B cell (primary cell): Measurements from ENCODE around the gene PDE4B. TPM values are rescaled to one million over a fixed set of nuclear protein-coding genes. Genes with fewer than 3 reads are reported as not detected.

ENCODE experiments used
- ATAC-seq: fragments of 200-7000 bp; cut with Tn5 transposase; one replicate; pipeline ENCODE4 v1.10.0; 2021; ENCODE audit warnings: low read depth, mild to moderate bottlenecking, moderate number of reproducible peaks, moderate library complexity
- CTCF ChIA-PET: fragments of 350-600 bp; sonication (Branson Sonifier 250); formaldehyde crosslinking; loops from one replicate; lab custom pipeline; 2021; ENCODE audit warnings: antibody characterized with exemption, inconsistent platforms; lab: Charles Lee
- POLR2A ChIA-PET: fragments of 350-600 bp; sonication (Branson Sonifier 250); formaldehyde crosslinking; loops from one replicate; lab custom pipeline; 2021; ENCODE audit warnings: antibody characterized with exemption; lab: Charles Lee
- DNase-seq: peaks from one replicate; pipeline ENCODE4 v3.0.0; 2013
- H2AFZ ChIP-seq: 2 replicates; pipeline ENCODE4 v1.6.1; 2012; ENCODE audit warnings: mild to moderate bottlenecking, low read depth, low read length; ENCODE audit not compliant: insufficient read depth, poor library complexity, severe bottlenecking
- H3K27ac ChIP-seq, 2 donors: 1 replicate in 1 of 2; 2 replicates in 1 of 2; pipeline ENCODE4 v1.5.1; 2012 to 2013; ENCODE audit warnings: low read length in 2 of 2, mild to moderate bottlenecking in 2 of 2, moderate library complexity in 1 of 2
- H3K27me3 ChIP-seq, 4 experiments: fragments of 200-600 bp in 1 of 4; sonication (generic) in 1 of 4; replicated peaks in 1 of 4; 1 replicate in 2 of 4; 2 replicates in 2 of 4; pipeline versions ENCODE4 v1.6.1 to v1.7.0; 2013 to 2016; ENCODE audit warnings: low read length in 3 of 4, mild to moderate bottlenecking in 2 of 4, mixed read lengths in 1 of 4, moderate library complexity in 1 of 4; ENCODE audit not compliant: insufficient read depth in 4 of 4, control insufficient read depth in 3 of 4; ENCODE audit errors: control extremely low read depth in 1 of 4
- H3K36me3 ChIP-seq, 2 experiments: replicated peaks in 1 of 2; 1 replicate in 1 of 2; 2 replicates in 1 of 2; pipeline versions ENCODE4 v1.6.1 to v1.7.1; 2013; ENCODE audit warnings: low read length in 1 of 2; ENCODE audit not compliant: insufficient read depth in 2 of 2, control insufficient read depth in 1 of 2; ENCODE audit errors: control extremely low read depth in 1 of 2, extremely low read depth in 1 of 2
- H3K4me1 ChIP-seq, 2 donors: fragments of 200-600 bp in 1 of 2; sonication (generic) in 1 of 2; 1 replicate in 1 of 2; 2 replicates in 1 of 2; pipeline versions ENCODE4 v1.5.1 to v1.6.1; 2013 to 2017; ENCODE audit warnings: low read length in 2 of 2; ENCODE audit not compliant: control insufficient read depth in 2 of 2, insufficient read depth in 2 of 2
- H3K4me2 ChIP-seq: replicated peaks from 2 replicates; pipeline ENCODE3; 2012; ENCODE audit warnings: mild to moderate bottlenecking, low read depth, low read length; ENCODE audit not compliant: poor library complexity, severe bottlenecking
- H3K4me3 ChIP-seq, 5 experiments: fragments of 200-600 bp in 1 of 5; sonication (generic) in 1 of 5; 1 replicate in 3 of 5; 2 replicates in 2 of 5; pipeline versions ENCODE4 v1.5.1 to v1.7.0; 2011 to 2016; ENCODE audit warnings: low read length in 4 of 5, mild to moderate bottlenecking in 4 of 5, low read depth in 2 of 5, control low read depth in 1 of 5, moderate library complexity in 1 of 5; ENCODE audit not compliant: insufficient read depth in 1 of 5; ENCODE audit errors: control extremely low read depth in 1 of 5, extremely low read depth in 1 of 5
- H3K79me2 ChIP-seq: fragments of 200-600 bp; sonication (generic); one replicate; pipeline ENCODE4 v1.6.0; 2016; ENCODE audit warnings: low read length; ENCODE audit not compliant: control insufficient read depth, insufficient read depth
- H3K9ac ChIP-seq: fragments of 200-600 bp; sonication (generic); 2 replicates; pipeline ENCODE4 v1.6.1; 2017; ENCODE audit warnings: mild to moderate bottlenecking, low read length, moderate library complexity
- H3K9me3 ChIP-seq, 3 donors: one replicate each; pipeline versions ENCODE4 v1.6.1 to v1.7.1; 2013; ENCODE audit warnings: low read length in 2 of 3; ENCODE audit not compliant: control insufficient read depth in 2 of 3, insufficient read depth in 1 of 3; ENCODE audit errors: control extremely low read depth in 1 of 3
- H4K20me1 ChIP-seq: 2 replicates; pipeline ENCODE4 v1.6.0; 2012; ENCODE audit warnings: mild to moderate bottlenecking, low read length; ENCODE audit not compliant: insufficient read depth, control insufficient read depth, poor library complexity, severe bottlenecking
- H3K27ac Mint-ChIP-seq: one replicate; pipeline ENCODE4 v1.8.0; 2021; ENCODE audit warnings: mixed read lengths
- H3K27me3 Mint-ChIP-seq: one replicate; pipeline ENCODE4 v1.8.0; 2021; ENCODE audit warnings: mixed read lengths
- H3K4me1 Mint-ChIP-seq: one replicate; pipeline ENCODE4 v1.8.0; 2021; ENCODE audit warnings: mixed read lengths
- H3K4me3 Mint-ChIP-seq: one replicate; pipeline ENCODE4 v1.8.0; 2021; ENCODE audit warnings: mixed read lengths
- H3K9me3 Mint-ChIP-seq: one replicate; pipeline ENCODE4 v1.8.0; 2022; ENCODE audit warnings: mixed read lengths; ENCODE audit not compliant: insufficient read depth
- EZH2 ChIP-seq: IDR thresholded peaks from 2 replicates; pipeline ENCODE4 v1.6.1; 2012; ENCODE audit warnings: borderline replicate concordance, low read depth, mild to moderate bottlenecking, moderate library complexity, low read length; ENCODE audit not compliant: insufficient read depth, poor library complexity, severe bottlenecking
- WGBS: methylation state at CpG from one replicate; pipeline ENCODE4 v1.1.5; 2013; ENCODE audit warnings: missing lambda C conversion rate; ENCODE audit not compliant: insufficient coverage; 5-methylcytosine and 5-hydroxymethylcytosine counted together
- intact Hi-C: fragments of 100-400 bp; cut with micrococcal nuclease; formaldehyde crosslinking; loops from one replicate; pipeline ENCODE4 v1.10.0; 2022
- polyA plus RNA-seq: library from polyadenylated mRNA; depleted of rRNA; stranded (reverse); fragments of >200 nt; gene quantifications from 2 replicates; pipeline ENCODE4 v1.2.3, GENCODE V29; 2012
- total RNA-seq, 2 donors: library from RNA; stranded (reverse); fragments of 120-200 nt in 1 of 2; gene quantifications; 1 replicate in 1 of 2; 2 replicates in 1 of 2; pipeline versions ENCODE4 v1.2.3 to v1.2.4, GENCODE V29; 2013 to 2022
- TF ChIP-seq, protein P1 (sequence below): fragments of 200-600 bp; IDR thresholded peaks from one replicate; pipeline ENCODE4 v1.8.0; 2022; ENCODE audit warnings: antibody characterized with exemption, mild to moderate bottlenecking

Gene PDE4B
- total and polyA plus RNA-seq, 2 donors (not counting 1 experiment from before 2014, with no cell fraction given), result 63.7 to 242 TPM

DNA sequence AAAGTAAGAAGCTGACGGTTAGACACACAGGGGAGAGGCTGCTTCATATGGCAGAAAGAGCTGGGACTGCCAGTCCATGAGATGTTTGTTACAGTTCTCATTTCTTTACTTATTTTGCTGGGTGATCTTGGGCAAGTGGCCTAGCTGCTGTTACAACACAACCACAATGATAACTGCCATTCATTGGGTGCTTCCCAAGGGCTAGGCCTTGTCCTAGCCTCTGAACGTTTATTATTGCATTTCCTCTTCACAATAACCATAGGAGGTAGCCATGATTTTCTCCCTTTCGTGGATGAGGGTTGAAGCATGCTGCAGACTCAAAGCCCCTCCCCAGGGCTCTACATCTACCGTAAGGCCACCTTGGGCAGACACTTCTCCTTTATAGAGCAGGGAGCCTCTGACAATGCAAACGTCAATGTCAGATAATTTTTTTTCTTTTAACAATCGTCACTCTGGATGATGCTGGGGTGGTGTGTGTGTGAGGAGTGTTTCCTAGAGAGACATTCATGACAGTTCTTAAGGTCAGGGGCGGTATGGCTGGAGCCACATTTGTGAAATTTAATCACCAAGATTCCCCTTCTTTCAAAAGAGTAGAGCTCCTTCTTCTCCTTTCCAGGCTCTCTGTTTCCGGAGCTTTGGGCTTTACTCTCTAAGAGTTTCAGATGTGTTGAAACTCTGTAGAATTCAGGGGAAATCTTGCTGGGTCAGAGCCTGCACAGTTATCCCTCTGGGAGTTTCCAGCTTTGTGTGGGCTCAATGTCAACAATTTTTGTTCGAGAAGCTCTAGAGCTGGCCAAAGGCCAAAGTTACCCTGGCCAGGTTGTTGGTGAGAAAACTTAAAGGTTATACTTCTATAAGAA is 602.7 kb downstream of the PDE4B start:
- ATAC-seq, result no peak
- no peaks in the 10 kb centered on the region for H3K36me3 ChIP-seq
- H3K9me3 ChIP-seq, result peaks cover 0 to 2% (median 0%) of the 10 kb centered on the region in 3 donors
- H3K4me1 ChIP-seq, result peaks cover 37 to 43% of the 10 kb centered on the region in 2 donors
- ChIA-PET CTCF (interaction anchor here (1.3 to 3.7 kb wide), 7 partner anchors 14 to 63 kb away, joined by 3 to 21 read pairs (median 8); no protein-coding TSS in a partner anchor), POLR2A (interaction anchor here (0.7 to 1.4 kb wide), 5 partner anchors 9 to 26 kb away, joined by 3 to 7 read pairs (median 4); no protein-coding TSS in a partner anchor)
- no peak overlapping the region for H3K4me3 ChIP-seq
- peak overlapping the region; percentile 41 for H3K4me3 Mint-ChIP-seq
- no peaks in the 10 kb centered on the region for H3K79me2 ChIP-seq
- H3K27ac ChIP-seq, result no peak overlapping the region
- no peaks in the 10 kb centered on the region for H3K9me3 Mint-ChIP-seq
- DNase-seq, result no peak
- TF ChIP-seq EZH2, result no peak
- TF ChIP-seq, protein P1, sequence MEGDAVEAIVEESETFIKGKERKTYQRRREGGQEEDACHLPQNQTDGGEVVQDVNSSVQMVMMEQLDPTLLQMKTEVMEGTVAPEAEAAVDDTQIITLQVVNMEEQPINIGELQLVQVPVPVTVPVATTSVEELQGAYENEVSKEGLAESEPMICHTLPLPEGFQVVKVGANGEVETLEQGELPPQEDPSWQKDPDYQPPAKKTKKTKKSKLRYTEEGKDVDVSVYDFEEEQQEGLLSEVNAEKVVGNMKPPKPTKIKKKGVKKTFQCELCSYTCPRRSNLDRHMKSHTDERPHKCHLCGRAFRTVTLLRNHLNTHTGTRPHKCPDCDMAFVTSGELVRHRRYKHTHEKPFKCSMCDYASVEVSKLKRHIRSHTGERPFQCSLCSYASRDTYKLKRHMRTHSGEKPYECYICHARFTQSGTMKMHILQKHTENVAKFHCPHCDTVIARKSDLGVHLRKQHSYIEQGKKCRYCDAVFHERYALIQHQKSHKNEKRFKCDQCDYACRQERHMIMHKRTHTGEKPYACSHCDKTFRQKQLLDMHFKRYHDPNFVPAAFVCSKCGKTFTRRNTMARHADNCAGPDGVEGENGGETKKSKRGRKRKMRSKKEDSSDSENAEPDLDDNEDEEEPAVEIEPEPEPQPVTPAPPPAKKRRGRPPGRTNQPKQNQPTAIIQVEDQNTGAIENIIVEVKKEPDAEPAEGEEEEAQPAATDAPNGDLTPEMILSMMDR, result no peak
- peak overlapping the region; percentile 52 for H3K4me2 ChIP-seq
- no peak overlapping the region for H3K9ac ChIP-seq
- no peaks in the 10 kb centered on the region for H3K27me3 Mint-ChIP-seq
- WGBS, result 80% methylated on average over 3 of the region's 9 CpGs
- H4K20me1 ChIP-seq, result no peaks in the 10 kb centered on the region
- intact Hi-C loops, result no loop called here
- H2AFZ ChIP-seq, result no peak overlapping the region
- peak overlapping the region; percentile 53 for H3K27ac Mint-ChIP-seq
- H3K27me3 ChIP-seq, result no peaks in the 10 kb centered on the region
- H3K4me1 Mint-ChIP-seq, result peaks cover 62% of the 10 kb centered on the region
